ENCODE results near the gene AP3B1.
"Not testable (repeated sequence)": the region's sequence is repeated elsewhere in the genome, so short reads cannot be mapped to it uniquely, and the experiment has no call there.

AP3B1 gene

GRCh38 chr5:78243091-78243490 is 51.4 kb downstream of the AP3B1 start:
- DNase-seq (ENCODE audit: low read depth in 2 of 2), result no peak

- DNase-seq (ENCODE audit: low read depth in 2 of 2), result no peak
Observed at GRCh38 chr5:78242001-78242400, 52.5 kb downstream of the AP3B1 start.

GRCh38 chr5:78237911-78238310 is 56.6 kb downstream of the AP3B1 start:
- no peak for DNase-seq (ENCODE audit: low read depth in 2 of 2)

GRCh38 chr5:78236046-78236445 is 58.5 kb downstream of the AP3B1 start:
- DNase-seq (ENCODE audit: low read depth in 2 of 2), result no peak

- DNase-seq (ENCODE audit: low read depth in 2 of 2), result no peak
Observed at GRCh38 chr5:78235289-78235688, 59.2 kb downstream of the AP3B1 start.

GRCh38 chr5:78234804-78235203 is 59.7 kb downstream of the AP3B1 start:
- no peak for DNase-seq (ENCODE audit: low read depth in 2 of 2)

- no peak for DNase-seq (ENCODE audit: low read depth in 2 of 2)
Observed at GRCh38 chr5:78232163-78232562, 62.3 kb downstream of the AP3B1 start.

GRCh38 chr5:78224358-78224757 is 70.1 kb downstream of the AP3B1 start:
- no peak for DNase-seq (ENCODE audit: low read depth in 2 of 2)

- no peak for DNase-seq (ENCODE audit: low read depth in 2 of 2)
Observed at GRCh38 chr5:78221964-78222451, 72.5 kb downstream of the AP3B1 start.

- DNase-seq (ENCODE audit: low read depth in 2 of 2), result no peak
Observed at GRCh38 chr5:78221467-78221866, 73.0 kb downstream of the AP3B1 start.

- no peak for DNase-seq (ENCODE audit: low read depth in 2 of 2)
Observed at GRCh38 chr5:78215972-78216371, 78.5 kb downstream of the AP3B1 start.

- DNase-seq (ENCODE audit: low read depth in 2 of 2), result no peak
Observed at GRCh38 chr5:78215565-78215964, 78.9 kb downstream of the AP3B1 start.

GRCh38 chr5:78213799-78214198 is 80.7 kb downstream of the AP3B1 start:
- no peak for DNase-seq (ENCODE audit: low read depth in 2 of 2)

GRCh38 chr5:78211052-78211451 is 83.4 kb downstream of the AP3B1 start:
- DNase-seq (ENCODE audit: low read depth in 2 of 2), result no peak

- no peak for DNase-seq (ENCODE audit: low read depth in 2 of 2)
Observed at GRCh38 chr5:78204241-78204640, 90.3 kb downstream of the AP3B1 start.

- DNase-seq (ENCODE audit: low read depth in 2 of 2), result no peak
Observed at GRCh38 chr5:78203815-78204214, 90.7 kb downstream of the AP3B1 start.

- no peak for DNase-seq (ENCODE audit: low read depth in 2 of 2)
Observed at GRCh38 chr5:78190402-78190801, 104.1 kb downstream of the AP3B1 start.

GRCh38 chr5:78188681-78189080 is 105.8 kb downstream of the AP3B1 start:
- DNase-seq (ENCODE audit: low read depth in 2 of 2), result not testable (repeated sequence)

GRCh38 chr5:78187172-78187571 is 107.3 kb downstream of the AP3B1 start:
- no peak for DNase-seq (ENCODE audit: low read depth in 2 of 2)

- no peak for DNase-seq (ENCODE audit: low read depth in 2 of 2)
Observed at GRCh38 chr5:78182838-78183237, 111.7 kb downstream of the AP3B1 start.

GRCh38 chr5:78178356-78178755 is 116.1 kb downstream of the AP3B1 start:
- DNase-seq (ENCODE audit: low read depth in 2 of 2), result no peak

- not testable (repeated sequence) for DNase-seq (ENCODE audit: low read depth in 2 of 2)
Observed at GRCh38 chr5:78170335-78170734, 124.2 kb downstream of the AP3B1 start.

GRCh38 chr5:78162253-78162862 is 132.1 kb downstream of the AP3B1 start:
- DNase-seq (ENCODE audit: low read depth in 2 of 2), result no peak

- no peak for DNase-seq (ENCODE audit: low read depth in 2 of 2)
Observed at GRCh38 chr5:78157001-78157400, 137.5 kb downstream of the AP3B1 start.

Measured in stimulated activated CD8-positive, alpha-beta memory T cell treated with anti-CD3 and anti-CD28 coated beads, Interleukin-7, amount 100 ng/mL, for 4 hours (primary cell).